ENCODE data around the gene NTMT1. TPM values are rescaled to one million over a fixed set of nuclear protein-coding genes. Genes with fewer than 3 reads are reported as not detected.

Gene NTMT1
- total RNA-seq (2014; rRNA removed; shearing (Covaris generic)), result 47.8 and 48.5 TPM in 2 replicates

DNA sequence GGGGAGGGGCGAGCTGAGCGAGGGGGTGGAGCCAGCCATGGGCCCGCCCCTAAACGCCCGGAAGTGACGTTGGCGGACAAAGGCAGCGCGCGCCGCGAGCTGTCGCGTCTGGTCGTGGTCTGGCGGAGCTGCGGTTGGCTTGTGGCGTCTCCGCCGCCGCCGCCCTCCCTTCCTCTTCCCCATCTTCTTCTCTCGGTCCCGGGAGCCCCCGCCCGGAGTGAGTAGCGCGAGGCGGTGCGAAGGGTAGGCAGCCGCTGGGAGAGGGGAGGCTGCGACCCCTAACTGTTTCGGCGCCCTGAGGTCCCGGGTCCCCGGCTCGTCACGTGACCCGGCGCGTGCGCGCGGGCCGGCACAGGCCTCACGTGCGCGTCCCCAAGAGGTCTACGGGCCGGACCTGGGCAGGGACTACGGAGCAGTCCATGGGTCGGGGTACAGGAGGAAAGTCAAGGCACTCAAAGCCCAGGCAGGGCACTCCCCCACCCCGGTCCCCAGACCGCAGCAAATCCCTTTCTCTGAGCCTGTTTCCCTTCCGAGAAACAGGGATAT lies at the start of gene NTMT1:
TSS of gene NTMT1 (plus strand) at position 85 of the 546 bp plus-strand sequence. CDS start 6,541 bp downstream, outside the sequence.
- Histone ChIP-seq H3K4me3 (peak within 1 kb of the TSS; percentile 76), H3K9me3 (replicated peaks) (no peaks in the 10 kb centered on the region), H3K36me3 (no peaks in the 10 kb centered on the region), H3K4me1 (peaks cover 18% of the 10 kb centered on the region), H3K27me3 (peaks cover 6% of the 10 kb centered on the region), H3K27ac (peak within 1 kb of the TSS; percentile 84)
- peak; percentile 80 to 90 for DNase-seq

DNA sequence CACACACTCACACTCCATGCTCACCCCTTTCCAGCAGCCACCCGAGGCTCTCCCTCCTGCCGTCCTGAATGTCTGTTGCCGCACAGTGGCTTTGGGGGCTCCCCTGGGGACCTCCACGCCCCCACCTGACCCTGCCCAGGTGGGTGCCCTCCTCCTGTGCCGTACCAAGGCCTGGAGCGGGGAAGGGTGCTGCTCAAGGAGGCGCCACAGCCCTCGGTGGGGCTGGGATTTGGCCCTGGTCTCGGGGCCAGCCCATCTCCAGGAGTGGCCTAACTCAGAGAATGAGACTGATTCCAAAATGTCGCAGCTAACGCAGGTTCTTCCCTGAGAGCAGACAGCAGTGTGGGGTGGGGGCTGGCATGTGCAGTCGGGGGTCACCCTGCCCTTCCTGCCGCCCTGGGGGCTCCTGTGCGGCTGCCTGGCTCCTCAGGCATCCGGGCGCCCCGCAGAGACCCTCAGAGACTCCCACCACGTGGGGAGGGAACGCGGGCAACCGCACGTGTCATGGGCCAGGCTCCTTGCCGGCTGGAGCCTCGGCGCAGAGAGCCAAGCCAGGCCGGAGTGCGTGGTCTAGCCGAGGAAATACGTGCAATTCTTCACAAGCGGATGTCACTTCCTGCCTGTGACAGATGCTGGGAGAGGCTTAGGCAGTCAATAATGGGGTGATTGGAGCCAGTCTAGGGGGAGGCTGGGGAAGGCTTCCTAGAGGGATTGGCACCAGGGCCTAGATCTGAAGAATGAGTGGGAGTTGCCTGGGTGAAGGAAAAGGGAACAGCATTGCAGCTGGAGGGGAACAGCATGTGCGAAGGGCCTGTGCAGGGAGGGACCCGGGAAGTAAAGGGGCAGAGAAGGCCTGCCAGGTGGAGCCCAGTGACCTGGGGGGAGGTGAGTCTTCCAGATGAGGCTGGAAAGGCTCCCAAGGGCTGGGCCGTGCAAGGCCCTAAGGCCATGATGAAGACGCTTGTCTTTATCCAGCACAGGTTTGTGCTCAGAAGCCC lies 49.1 kb upstream of the NTMT1 start:
- peak overlapping the region; percentile 42; the same call in 1 of the 2 replicates for H3K27ac ChIP-seq
- peaks cover 6% of the 10 kb centered on the region; the same call in 1 of the 2 replicates for H3K4me1 ChIP-seq
- no peaks in the 10 kb centered on the region for H3K27me3 ChIP-seq
- DNase-seq, result peak; percentile 41 to 57
- no peaks in the 10 kb centered on the region for H3K36me3 ChIP-seq
- H3K9me3 ChIP-seq (replicated peaks), result no peaks in the 10 kb centered on the region
- H3K4me3 ChIP-seq, result no peak overlapping the region

GRCh38 chr9:129579294-129579693 lies 46.7 kb upstream of the NTMT1 start:
- no peak overlapping the region for H3K27ac ChIP-seq
- no peak for DNase-seq
- H3K27me3 ChIP-seq, result no peaks in the 10 kb centered on the region

DNA sequence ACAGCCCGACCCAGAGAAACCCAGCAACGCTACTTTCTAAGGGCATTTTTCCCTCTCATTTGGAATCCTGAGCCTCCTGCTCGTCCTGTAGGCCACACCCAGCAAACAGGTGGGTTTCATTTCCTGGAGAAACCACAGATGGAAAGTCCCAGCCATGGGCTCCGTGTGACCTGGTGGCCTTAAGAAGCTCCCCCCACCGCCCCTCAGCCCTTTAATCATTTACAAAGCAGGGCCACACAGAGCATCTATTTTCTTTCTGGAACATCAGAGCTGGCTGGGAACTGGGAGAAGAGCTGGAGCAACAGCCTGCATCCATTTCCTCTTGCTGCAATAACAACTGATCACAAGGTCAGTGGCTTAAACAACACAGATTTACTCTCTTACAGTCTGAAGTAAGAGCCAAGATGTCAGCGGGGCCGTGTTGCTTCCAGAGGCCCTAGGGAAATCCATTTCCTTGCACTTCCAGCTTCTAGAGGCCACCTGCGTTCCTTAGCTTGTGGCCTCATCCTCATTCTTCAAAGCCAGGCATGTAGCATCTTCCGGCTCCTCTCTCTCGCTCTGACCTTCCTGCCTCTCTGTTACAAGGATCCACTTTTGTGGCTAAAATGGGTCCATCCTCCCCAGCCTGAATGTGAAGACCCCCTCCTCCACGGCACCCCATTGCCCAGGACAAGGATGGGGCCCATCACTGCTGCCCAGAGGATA lies 45.6 kb upstream of the NTMT1 start:
- no peak for DNase-seq
- Histone ChIP-seq H3K4me3 (no peak overlapping the region), H3K27me3 (no peaks in the 10 kb centered on the region), H3K9me3 (replicated peaks) (no peaks in the 10 kb centered on the region), H3K36me3 (no peaks in the 10 kb centered on the region), H3K27ac (no peak overlapping the region), H3K4me1 (peaks cover 9% of the 10 kb centered on the region)

More at GRCh38 chr9:129579294-129579693, 46.7 kb upstream of the NTMT1 start:
- no peak overlapping the region for H3K4me3 ChIP-seq
- H3K4me1 ChIP-seq, result peaks cover 7% of the 10 kb centered on the region
- H3K36me3 ChIP-seq, result no peaks in the 10 kb centered on the region
- H3K9me3 ChIP-seq (replicated peaks), result no peaks in the 10 kb centered on the region

DNA sequence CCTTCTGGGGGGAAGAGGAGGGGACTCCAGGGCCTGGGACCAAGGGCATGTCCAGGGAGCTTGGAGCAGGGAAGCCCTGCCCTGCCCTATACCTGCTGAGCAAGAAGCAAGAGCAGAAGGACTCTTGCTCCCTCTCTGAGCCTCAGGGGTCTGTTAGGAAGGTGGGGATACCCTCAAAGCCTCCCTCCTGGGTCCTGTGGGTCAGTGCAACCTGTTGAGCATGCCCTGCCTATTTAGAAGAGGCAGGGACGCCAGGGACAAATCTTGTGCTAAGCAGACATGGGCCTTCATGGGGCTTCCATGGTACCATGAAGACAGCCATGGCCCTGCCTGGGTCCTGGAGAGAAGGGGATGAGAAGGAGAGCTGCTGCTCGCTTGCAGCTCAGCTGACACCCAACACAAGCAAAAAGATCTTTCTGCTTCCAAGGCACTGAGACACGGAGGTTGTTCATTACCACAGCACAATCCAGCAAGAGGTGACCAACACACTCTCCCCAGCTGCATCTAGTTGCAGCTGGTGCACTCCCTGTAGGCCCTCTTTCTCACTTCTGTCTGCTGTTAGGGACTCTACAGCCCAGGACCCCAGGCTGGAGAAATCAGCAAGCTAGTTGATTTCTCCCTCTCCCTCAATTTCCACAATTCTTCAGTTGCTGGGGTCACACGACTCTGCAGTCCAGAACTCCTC lies 44.3 kb upstream of the NTMT1 start:
- no peaks in the 10 kb centered on the region for H3K36me3 ChIP-seq
- H3K4me3 ChIP-seq, result no peak overlapping the region
- no peaks in the 10 kb centered on the region for H3K27me3 ChIP-seq

DNA sequence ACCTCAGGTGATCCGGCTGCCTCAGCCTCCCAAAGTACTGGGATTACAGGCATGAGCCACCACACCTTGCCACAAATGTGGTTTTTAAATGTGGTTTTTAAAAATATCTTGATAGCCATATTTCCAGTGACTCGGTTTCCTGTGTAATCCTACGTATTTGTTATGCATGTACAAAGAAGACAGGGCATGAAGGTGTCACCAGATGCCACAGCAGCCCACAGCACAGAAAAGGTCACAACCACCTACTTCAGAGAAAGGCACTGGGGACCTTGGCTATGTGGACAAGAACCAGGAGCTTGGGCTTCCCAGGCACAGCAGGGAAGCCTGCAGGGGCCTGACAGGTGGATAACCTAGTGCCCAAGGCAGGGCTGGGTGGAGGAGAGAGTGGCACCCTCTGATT lies 43.1 kb upstream of the NTMT1 start:
- no peaks in the 10 kb centered on the region for H3K9me3 ChIP-seq (replicated peaks)
- no peaks in the 10 kb centered on the region for H3K27me3 ChIP-seq
- DNase-seq, result no peak
- peaks cover 17% of the 10 kb centered on the region for H3K4me1 ChIP-seq
- no peak overlapping the region for H3K4me3 ChIP-seq
- no peak overlapping the region for H3K27ac ChIP-seq
- H3K36me3 ChIP-seq, result no peaks in the 10 kb centered on the region

More for the DNA sequence above, 44.3 kb upstream of the NTMT1 start:
- DNase-seq, result no peak
- Histone ChIP-seq H3K27ac (no peak overlapping the region), H3K4me1 (peaks cover 11% of the 10 kb centered on the region), H3K9me3 (replicated peaks) (no peaks in the 10 kb centered on the region)

- no peaks in the 10 kb centered on the region for H3K9me3 ChIP-seq (replicated peaks)
- H3K4me1 ChIP-seq, result peaks cover 22% of the 10 kb centered on the region
- H3K36me3 ChIP-seq, result no peaks in the 10 kb centered on the region
- H3K27ac ChIP-seq, result no peak overlapping the region
- H3K4me3 ChIP-seq, result no peak overlapping the region
- DNase-seq, result no peak
- H3K27me3 ChIP-seq, result no peaks in the 10 kb centered on the region
Measured at GRCh38 chr9:129583308-129584038, 42.5 kb upstream of the NTMT1 start.

DNA sequence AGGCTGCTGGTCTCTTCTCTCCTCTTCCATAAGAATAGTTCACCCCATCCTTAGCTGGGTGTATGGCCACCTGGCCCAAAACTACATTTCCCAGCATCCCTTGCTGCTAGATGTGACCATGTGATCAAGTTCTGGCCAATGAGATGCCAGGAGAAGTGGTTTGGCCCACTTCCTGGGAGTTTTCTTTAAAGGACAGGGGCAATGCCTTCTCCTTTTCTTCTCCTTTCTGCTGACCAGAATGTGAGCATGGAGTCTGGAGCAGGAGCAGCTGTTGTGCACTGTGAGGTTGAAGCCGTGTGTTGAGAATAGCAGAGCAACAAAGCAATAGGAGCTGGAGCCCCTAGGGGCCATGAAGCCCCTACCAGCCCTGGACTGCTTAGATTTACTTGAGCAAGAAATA lies 41.8 kb upstream of the NTMT1 start:
- Histone ChIP-seq H3K4me3 (no peak overlapping the region), H3K36me3 (no peaks in the 10 kb centered on the region), H3K27me3 (no peaks in the 10 kb centered on the region), H3K9me3 (replicated peaks) (no peaks in the 10 kb centered on the region), H3K27ac (no peak overlapping the region), H3K4me1 (peaks cover 22% of the 10 kb centered on the region)
- DNase-seq, result peak; percentile 81 to 92

GRCh38 chr9:129585352-129585751 lies 40.6 kb upstream of the NTMT1 start:
- peaks cover 31% of the 10 kb centered on the region for H3K4me1 ChIP-seq
- H3K4me3 ChIP-seq, result no peak overlapping the region
- H3K36me3 ChIP-seq, result no peaks in the 10 kb centered on the region
- no peak overlapping the region for H3K27ac ChIP-seq
- H3K9me3 ChIP-seq (replicated peaks), result no peaks in the 10 kb centered on the region
- no peaks in the 10 kb centered on the region for H3K27me3 ChIP-seq
- DNase-seq, result no peak

DNA sequence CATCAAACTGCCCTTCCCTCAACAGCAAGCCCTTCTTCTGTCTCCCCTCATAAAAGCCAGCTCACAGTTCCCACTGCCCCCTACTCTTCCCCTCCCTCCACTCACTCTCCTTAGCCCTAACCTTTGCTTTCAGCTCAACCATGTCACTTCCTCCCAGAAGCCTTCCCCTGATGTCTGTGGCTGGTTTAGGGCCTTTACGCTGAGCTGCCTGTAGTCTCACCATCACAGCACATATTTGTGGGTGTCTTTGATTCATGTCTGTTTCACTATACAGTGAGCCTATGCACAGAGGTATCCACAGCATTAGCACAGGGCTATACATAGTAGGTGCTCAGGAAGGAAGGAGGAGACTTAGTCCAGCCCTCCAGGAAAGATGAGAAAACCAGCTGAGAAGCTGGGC lies 39.7 kb upstream of the NTMT1 start:
- no peaks in the 10 kb centered on the region for H3K9me3 ChIP-seq (replicated peaks)
- no peaks in the 10 kb centered on the region for H3K27me3 ChIP-seq
- no peak overlapping the region for H3K4me3 ChIP-seq
- DNase-seq, result no peak
- no peak overlapping the region for H3K27ac ChIP-seq
- peaks cover 40% of the 10 kb centered on the region for H3K4me1 ChIP-seq
- no peaks in the 10 kb centered on the region for H3K36me3 ChIP-seq

DNA sequence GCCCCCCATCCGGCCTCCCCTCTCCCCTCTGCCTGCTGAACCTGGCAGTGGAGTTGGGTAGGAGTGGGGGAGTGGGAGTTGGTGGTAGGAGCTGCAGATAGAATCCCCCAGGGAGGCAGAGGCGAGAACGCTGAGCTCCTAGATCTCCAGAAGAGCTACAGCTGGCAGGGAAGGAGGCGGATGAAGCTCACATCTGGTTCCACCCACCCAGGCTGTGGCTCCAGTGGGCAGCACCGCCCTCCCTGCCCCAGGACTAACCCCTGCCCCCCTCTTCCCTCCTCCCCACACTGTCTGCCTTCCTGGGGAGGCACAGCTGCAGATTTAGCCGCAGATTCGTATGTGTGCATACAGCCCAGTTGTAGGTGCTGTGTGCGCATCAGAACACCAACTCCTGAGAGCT lies 39.3 kb upstream of the NTMT1 start:
- DNase-seq, result peak; percentile 90
- peak overlapping the region; percentile 52 for H3K27ac ChIP-seq

GRCh38 chr9:129587487-129588262 lies 38.3 kb upstream of the NTMT1 start:
- Histone ChIP-seq H3K36me3 (no peaks in the 10 kb centered on the region), H3K27me3 (no peaks in the 10 kb centered on the region), H3K27ac (peak overlapping the region; percentile 52), H3K9me3 (replicated peaks) (no peaks in the 10 kb centered on the region), H3K4me1 (peaks cover 41% of the 10 kb centered on the region), H3K4me3 (no peak overlapping the region)
- DNase-seq, result peak; percentile 96 to 99

More for the DNA sequence above, 39.3 kb upstream of the NTMT1 start:
- Histone ChIP-seq H3K4me3 (no peak overlapping the region), H3K9me3 (replicated peaks) (no peaks in the 10 kb centered on the region), H3K27me3 (no peaks in the 10 kb centered on the region), H3K36me3 (no peaks in the 10 kb centered on the region), H3K4me1 (peaks cover 41% of the 10 kb centered on the region)

- Histone ChIP-seq H3K4me1 (peaks cover 37% of the 10 kb centered on the region), H3K27me3 (no peaks in the 10 kb centered on the region), H3K9me3 (replicated peaks) (no peaks in the 10 kb centered on the region), H3K36me3 (no peaks in the 10 kb centered on the region), H3K4me3 (no peak overlapping the region), H3K27ac (peak overlapping the region; percentile 57)
- DNase-seq, result peak; percentile 62 to 81
Measured at GRCh38 chr9:129590466-129590865, 35.5 kb upstream of the NTMT1 start.

Measured in SJCRH30 (cell line).